ENCODE data around the gene NDUFB4. TPM values are rescaled to one million over a fixed set of nuclear protein-coding genes. Genes with fewer than 3 reads are reported as not detected.
"Not testable (repeated sequence)": the region's sequence is repeated elsewhere in the genome, so short reads cannot be mapped to it uniquely, and the experiment has no call there.

Gene NDUFB4
- total RNA-seq, 4 donors from 2014 or later = 114 to 235 (median 143) TPM

DNA sequence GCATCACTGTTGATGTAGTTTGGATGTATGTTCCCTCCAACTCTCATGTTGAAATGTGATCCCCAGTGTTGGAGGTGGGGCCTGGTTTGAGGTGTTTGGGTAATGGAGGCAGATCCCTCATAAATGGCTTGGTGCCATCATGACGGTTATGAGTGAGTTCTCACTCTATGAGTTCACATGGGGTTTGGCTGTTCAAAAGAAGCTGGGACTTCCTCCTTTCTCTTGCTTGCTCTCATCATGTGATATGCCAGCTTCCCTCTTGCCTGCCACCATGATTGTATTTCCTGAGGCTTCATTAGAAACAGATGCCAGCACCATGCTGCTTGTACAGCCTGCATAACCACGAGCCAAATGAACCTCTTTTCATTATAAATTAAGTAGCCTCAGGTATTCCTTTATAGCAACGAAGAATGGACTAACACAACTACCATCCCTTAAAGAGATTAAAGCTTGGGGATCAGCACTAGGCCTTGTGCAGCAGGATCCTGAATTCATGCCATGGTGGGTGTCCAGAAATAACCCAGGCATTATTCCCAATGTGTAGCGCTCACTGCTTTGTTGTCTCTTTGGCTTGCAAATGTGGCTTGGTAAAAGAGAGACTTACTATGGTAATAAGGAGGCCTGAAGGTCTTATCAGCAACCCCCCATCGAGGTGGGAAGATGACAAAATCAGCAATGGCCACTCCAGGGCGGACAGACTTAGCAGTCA, 41.9 kb downstream of the NDUFB4 start:
- intact Hi-C loops (cut with DNase I; ENCODE audit: low total_unique reads) = no loop called here
- 66 to 70% methylated on average over 6 of the region's 6 CpGs for WGBS, 2 donors
- no peak for TF ChIP-seq POLR2A (IDR thresholded peaks at IDR 0.05)
- TF ChIP-seq CTCF (IDR thresholded peaks at IDR 0.05) = no peak
- H3K4me3 ChIP-seq (ENCODE audit: low read depth, poor library complexity, severe bottlenecking) = no peak overlapping the region
- DNase-seq (ENCODE audit: low spot score in 2 of 2) = no peak

DNA sequence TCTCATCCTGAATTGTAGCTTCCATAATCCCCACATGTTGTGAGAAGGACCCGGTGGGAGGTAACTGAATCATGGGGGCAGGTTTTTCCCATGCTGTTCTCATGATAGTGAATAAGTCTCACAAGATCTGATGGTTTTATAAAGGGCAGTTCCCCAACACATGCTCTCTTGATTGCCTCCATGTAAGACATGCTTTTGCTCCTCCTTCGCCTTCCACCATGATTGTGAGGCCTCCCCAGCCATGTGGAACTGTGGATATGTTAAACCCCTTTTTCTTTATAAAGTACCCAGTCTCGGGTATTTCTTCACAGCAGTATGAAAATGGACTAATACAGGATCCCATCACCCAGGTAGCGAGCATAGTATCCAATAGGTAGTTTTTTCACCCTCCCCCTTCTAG, 42.7 kb downstream of the NDUFB4 start:
- H3K4me3 ChIP-seq (ENCODE audit: low read depth, poor library complexity, severe bottlenecking); intact Hi-C loops (cut with DNase I; ENCODE audit: low total_unique reads); DNase-seq (ENCODE audit: low spot score in 2 of 2): not testable (repeated sequence)
- 93 to 94% methylated on average over 4 of the region's 4 CpGs for WGBS, 2 donors

DNA sequence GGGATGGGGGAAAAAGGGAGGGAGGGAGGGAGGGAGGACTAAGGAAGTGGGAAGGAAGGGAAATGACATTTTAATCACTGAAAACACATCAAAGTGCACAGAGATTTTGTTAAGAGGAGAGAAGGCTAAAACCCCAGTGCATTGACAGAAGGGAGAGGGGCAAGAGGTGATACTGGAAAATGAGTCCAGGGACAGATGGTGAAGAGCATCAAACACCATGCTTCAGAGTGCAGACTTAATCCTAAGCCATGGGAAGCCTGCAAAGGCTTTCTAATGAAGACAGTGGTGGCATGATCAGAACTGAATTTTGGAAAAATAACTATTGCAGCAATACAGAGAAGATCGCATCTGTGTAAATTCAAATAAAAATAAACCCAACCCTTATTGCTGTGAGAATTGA, 44.1 kb downstream of the NDUFB4 start:
- no peak overlapping the region for H3K4me3 ChIP-seq (ENCODE audit: low read depth, poor library complexity, severe bottlenecking)
- TF ChIP-seq POLR2A (IDR thresholded peaks at IDR 0.05) (no peak), CTCF (IDR thresholded peaks at IDR 0.05) (no peak)
- intact Hi-C loops (cut with DNase I; ENCODE audit: low total_unique reads) = no loop called here
- 94 to 95% methylated on average over 1 of the region's 1 CpG for WGBS, 2 donors
- no peak for DNase-seq (ENCODE audit: low spot score in 2 of 2)

DNA sequence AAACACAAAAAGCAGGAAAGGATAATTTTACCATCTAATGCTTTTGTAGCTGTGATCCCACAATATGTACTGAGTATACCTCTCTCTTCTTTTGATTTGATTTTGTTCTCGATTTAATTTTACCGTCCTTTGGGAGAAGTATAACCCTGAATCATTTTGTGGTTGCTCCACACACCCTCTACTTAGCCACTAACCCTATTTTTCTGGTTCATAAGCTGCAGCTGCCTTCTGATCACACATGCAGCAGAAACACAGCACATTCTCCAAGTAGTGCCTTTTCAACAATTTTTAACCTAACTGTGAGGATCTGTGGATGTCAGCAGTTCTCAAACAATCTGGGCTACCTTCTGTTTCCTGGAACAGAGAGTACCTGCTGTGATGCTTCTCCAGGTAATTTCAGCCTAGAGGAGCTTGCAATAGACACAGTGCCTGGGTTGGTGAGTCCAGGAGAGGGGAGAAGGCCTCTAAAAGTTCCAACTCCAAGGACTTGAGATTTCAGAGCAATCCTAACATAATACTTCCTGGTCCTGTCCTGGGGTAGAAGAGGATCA, 45.6 kb downstream of the NDUFB4 start:
- intact Hi-C loops (cut with DNase I; ENCODE audit: low total_unique reads) = no loop called here
- 89 to 91% methylated on average over 2 of the region's 2 CpGs for WGBS, 2 donors
- no peak overlapping the region for H3K4me3 ChIP-seq (ENCODE audit: low read depth, poor library complexity, severe bottlenecking)
- no peak for DNase-seq (ENCODE audit: low spot score in 2 of 2)
- no peak for TF ChIP-seq POLR2A (IDR thresholded peaks at IDR 0.05)
- TF ChIP-seq CTCF (IDR thresholded peaks at IDR 0.05) = no peak

- WGBS, 2 donors = 73 to 78% methylated on average over 4 of the region's 4 CpGs
- intact Hi-C loops (cut with DNase I; ENCODE audit: low total_unique reads) = no loop called here
- no peak for TF ChIP-seq CTCF (IDR thresholded peaks at IDR 0.05)
- no peak for TF ChIP-seq POLR2A (IDR thresholded peaks at IDR 0.05)
- no peak overlapping the region for H3K4me3 ChIP-seq (ENCODE audit: low read depth, poor library complexity, severe bottlenecking)
- no peak for DNase-seq (ENCODE audit: low spot score in 2 of 2)
These were observed 46.3 kb downstream of the NDUFB4 start for GRCh38 chr3:120642368-120642948.

DNA sequence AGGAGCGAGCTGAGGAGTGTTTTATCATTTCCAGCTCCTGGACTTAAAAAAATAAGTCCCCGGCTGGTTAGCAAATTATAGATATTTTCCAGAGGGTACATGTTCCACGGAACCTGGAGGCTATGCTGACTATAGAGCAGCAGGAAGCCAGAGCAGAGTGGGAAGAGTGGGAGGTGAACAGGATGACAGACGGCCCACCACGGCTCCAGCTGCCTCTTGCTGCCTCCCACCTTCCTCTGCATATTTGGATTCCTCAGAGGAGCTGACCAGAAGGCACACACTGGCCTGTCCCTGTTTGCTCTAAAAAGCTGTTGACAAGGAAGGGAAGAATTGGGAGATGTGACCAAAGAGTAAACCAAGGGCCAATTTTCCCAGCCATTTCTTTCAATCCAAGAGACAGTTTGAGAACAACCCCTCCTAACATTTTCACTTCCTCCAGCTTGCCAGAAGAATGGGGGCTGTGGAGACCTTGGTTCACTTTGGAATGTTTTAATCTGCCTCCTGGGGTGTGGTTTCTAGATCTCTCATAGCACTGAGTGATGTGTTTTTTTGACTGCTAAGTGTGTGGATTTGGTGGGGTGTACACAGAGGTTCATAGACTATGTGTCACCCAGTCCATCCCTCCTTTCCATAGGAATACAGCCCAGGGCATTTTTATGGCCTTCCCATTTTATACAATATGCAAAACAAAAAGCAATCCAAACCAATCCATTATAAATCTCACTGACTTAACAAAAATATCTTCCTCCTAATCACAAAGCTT, 49.1 kb downstream of the NDUFB4 start:
- no peak for DNase-seq (ENCODE audit: low spot score in 2 of 2)
- no peak overlapping the region for H3K4me3 ChIP-seq (ENCODE audit: low read depth, poor library complexity, severe bottlenecking)
- WGBS, 2 donors = 16 to 29% methylated on average over 5 of the region's 5 CpGs
- intact Hi-C loops (cut with DNase I; ENCODE audit: low total_unique reads) = no loop called here
- TF ChIP-seq CTCF (IDR thresholded peaks at IDR 0.05) (no peak), POLR2A (IDR thresholded peaks at IDR 0.05) (no peak)

All from lower leg skin (tissue), 4 donors.